Esophagus muscularis mucosa (tissue), 4 donors: Measurements from ENCODE around the gene CCDC91. TPM values are rescaled to one million over a fixed set of nuclear protein-coding genes. Genes with fewer than 3 reads are reported as not detected.

Source experiments
- DNase-seq: peaks from one replicate; pipeline ENCODE4 v3.0.0-alpha.2; 2017; ENCODE audit errors: extremely low spot score
- H3K27ac ChIP-seq, 4 donors: fragments of 200-600 bp; sonication (generic); replicated peaks in 1 of 4; 1 replicate in 3 of 4; 2 replicates in 1 of 4; pipeline ENCODE4 v1.5.1; 2016 to 2019; ENCODE audit warnings: mild to moderate bottlenecking in 1 of 4
- H3K27me3 ChIP-seq, 4 donors: fragments of 200-600 bp; sonication (generic); one replicate each; pipeline versions ENCODE4 v1.5.1 to v1.6.0; 2016 to 2019
- H3K36me3 ChIP-seq, 4 donors: fragments of 200-600 bp; sonication (generic); one replicate each; pipeline ENCODE4 v1.5.1; 2016 to 2019
- H3K4me1 ChIP-seq, 4 donors: fragments of 200-600 bp; sonication (generic); one replicate each; pipeline ENCODE4 v1.5.1; 2016 to 2019
- H3K4me3 ChIP-seq, 4 donors: fragments of 200-600 bp; sonication (generic); 1 replicate in 2 of 4; 2 replicates in 2 of 4; pipeline ENCODE4 v1.5.1; 2016 to 2019; ENCODE audit warnings: mild to moderate bottlenecking in 4 of 4, moderate library complexity in 1 of 4
- H3K9me3 ChIP-seq, 4 donors: fragments of 200-600 bp; sonication (generic); 1 replicate in 3 of 4; 2 replicates in 1 of 4; pipeline ENCODE4 v1.5.1; 2016 to 2019
- EP300 ChIP-seq: sonication (generic); formaldehyde crosslinking; IDR thresholded peaks from one replicate; pipeline ENCODE4 v1.6.1; 2017; ENCODE audit warnings: antibody characterized with exemption
- POLR2A ChIP-seq: fragments of 450-650 bp; IDR thresholded peaks from one replicate; pipeline ENCODE4 v1.6.1; 2017; ENCODE audit warnings: antibody characterized with exemption, moderate library complexity, mild to moderate bottlenecking, low read depth
- POLR2AphosphoS5 ChIP-seq, 2 donors: sonication (generic); formaldehyde crosslinking; IDR thresholded peaks; one replicate each; pipeline ENCODE4 v1.6.1; 2017; ENCODE audit warnings: antibody characterized with exemption in 2 of 2
- WGBS: methylation state at CpG from one replicate; pipeline ENCODE4 v1.1.5; 2018; 5-methylcytosine and 5-hydroxymethylcytosine counted together
- intact Hi-C: fragments of 100-400 bp; cut with DNase I; formaldehyde crosslinking; loops from one replicate; pipeline ENCODE4 v1.15.1; 2023
- total RNA-seq, 4 donors: library from RNA; depleted of rRNA; stranded (reverse); fragments of >200 nt; gene quantifications; one replicate each; pipeline versions ENCODE4 v1.1.0 to v1.2.1, GENCODE V29; 2016
- TF ChIP-seq, protein P1 (sequence below), 3 experiments: fragments of 200-600 bp in 2 of 3; fragments of 450-650 bp in 1 of 3; sonication (generic) in 2 of 3; IDR thresholded peaks; one replicate each; pipeline ENCODE4 v1.5.1; 2017 to 2019; ENCODE audit warnings: antibody characterized with exemption in 3 of 3, mild to moderate bottlenecking in 2 of 3, moderate library complexity in 1 of 3

Gene CCDC91
- total RNA-seq, 4 donors from 2014 or later = 51.1 to 76.4 (median 59.0) TPM

DNA sequence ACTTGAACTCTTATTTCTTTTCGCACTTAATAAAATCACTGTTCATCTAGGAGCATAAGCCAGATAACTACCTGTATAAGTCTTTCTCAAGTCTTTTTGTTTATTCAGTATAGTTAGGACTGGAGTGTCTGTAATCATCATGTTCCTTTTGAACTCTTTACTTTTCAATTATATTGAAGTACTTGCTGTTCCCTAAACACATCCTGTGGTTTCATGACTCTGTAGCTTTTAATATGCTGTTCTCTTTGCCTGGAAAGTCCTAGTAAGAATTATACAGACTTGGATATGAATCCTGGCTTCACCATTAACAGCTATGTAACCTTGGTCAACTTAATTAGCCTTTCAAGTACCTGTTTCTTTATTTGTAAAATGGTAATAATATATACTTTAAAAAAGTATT is 88.2 kb downstream of the CCDC91 start:
- H3K9me3 ChIP-seq = no peaks in the 10 kb centered on the region
- H3K4me1 ChIP-seq = peaks cover 0 to 5% (median 0%) of the 10 kb centered on the region in 4 donors
- H3K27ac ChIP-seq = no peak overlapping the region
- no peaks in the 10 kb centered on the region for H3K36me3 ChIP-seq
- 97% methylated on average over 1 of the region's 1 CpG for WGBS
- H3K27me3 ChIP-seq = no peaks in the 10 kb centered on the region
- no peak for DNase-seq
- intact Hi-C loops = no loop called here
- no peak for TF ChIP-seq POLR2A
- TF ChIP-seq, protein P1, sequence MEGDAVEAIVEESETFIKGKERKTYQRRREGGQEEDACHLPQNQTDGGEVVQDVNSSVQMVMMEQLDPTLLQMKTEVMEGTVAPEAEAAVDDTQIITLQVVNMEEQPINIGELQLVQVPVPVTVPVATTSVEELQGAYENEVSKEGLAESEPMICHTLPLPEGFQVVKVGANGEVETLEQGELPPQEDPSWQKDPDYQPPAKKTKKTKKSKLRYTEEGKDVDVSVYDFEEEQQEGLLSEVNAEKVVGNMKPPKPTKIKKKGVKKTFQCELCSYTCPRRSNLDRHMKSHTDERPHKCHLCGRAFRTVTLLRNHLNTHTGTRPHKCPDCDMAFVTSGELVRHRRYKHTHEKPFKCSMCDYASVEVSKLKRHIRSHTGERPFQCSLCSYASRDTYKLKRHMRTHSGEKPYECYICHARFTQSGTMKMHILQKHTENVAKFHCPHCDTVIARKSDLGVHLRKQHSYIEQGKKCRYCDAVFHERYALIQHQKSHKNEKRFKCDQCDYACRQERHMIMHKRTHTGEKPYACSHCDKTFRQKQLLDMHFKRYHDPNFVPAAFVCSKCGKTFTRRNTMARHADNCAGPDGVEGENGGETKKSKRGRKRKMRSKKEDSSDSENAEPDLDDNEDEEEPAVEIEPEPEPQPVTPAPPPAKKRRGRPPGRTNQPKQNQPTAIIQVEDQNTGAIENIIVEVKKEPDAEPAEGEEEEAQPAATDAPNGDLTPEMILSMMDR (IDR thresholded peaks at IDR 0.05) = no peak
- no peak for TF ChIP-seq EP300
- TF ChIP-seq POLR2AphosphoS5 (IDR thresholded peaks at IDR 0.05) = no peak
- H3K4me3 ChIP-seq = no peak overlapping the region

DNA sequence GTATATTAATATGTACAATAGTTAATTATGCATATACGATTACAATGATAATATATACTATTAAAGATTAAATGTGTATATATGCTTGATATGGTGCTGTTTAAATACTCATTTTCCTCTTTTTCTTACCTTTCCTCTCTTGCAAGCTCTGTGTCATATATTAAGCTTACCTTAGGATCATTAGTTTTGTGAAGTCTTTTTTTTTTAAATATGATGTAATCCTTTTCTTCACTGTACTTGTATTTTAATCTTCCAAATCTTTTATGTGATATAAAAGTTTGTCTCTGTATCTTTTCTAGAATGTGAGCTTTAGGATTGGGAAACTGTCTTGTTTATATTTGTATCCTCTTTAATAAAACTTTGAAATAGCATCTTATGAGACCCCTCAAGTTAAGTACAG is 88.7 kb downstream of the CCDC91 start:
- H3K27me3 ChIP-seq = no peaks in the 10 kb centered on the region
- intact Hi-C loops = no loop called here
- TF ChIP-seq POLR2A (no peak), POLR2AphosphoS5 (IDR thresholded peaks at IDR 0.05) (no peak), EP300 (no peak)
- TF ChIP-seq, protein P1 (IDR thresholded peaks at IDR 0.05) = no peak
- H3K9me3 ChIP-seq = no peaks in the 10 kb centered on the region
- H3K4me3 ChIP-seq = no peak overlapping the region
- no peak for DNase-seq
- H3K27ac ChIP-seq = no peak overlapping the region
- peaks cover 0 to 5% (median 0%) of the 10 kb centered on the region in 4 donors for H3K4me1 ChIP-seq
- H3K36me3 ChIP-seq = no peaks in the 10 kb centered on the region
- WGBS = 96% methylated on average over 1 of the region's 1 CpG

DNA sequence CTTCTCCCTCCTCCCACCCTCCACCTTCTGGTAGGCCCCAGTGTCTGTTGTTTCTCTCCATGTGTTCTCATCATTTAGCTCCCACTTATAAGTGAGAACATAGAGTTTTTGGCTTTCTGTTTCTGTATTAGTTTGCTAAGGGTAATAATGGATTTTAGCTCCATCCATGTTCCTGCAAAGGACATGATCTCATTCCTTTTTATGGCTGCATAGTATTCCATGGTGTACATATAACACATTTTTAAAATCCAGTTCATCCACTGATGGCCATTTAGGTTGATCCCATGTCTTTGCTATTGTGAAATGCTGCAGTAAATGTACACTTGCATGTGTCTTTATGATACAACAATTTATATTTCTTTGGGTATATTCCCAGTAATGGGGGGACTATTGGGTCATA is 96.1 kb downstream of the CCDC91 start:
- H3K36me3 ChIP-seq = no peaks in the 10 kb centered on the region
- no peaks in the 10 kb centered on the region for H3K4me1 ChIP-seq
- DNase-seq = no peak
- TF ChIP-seq POLR2AphosphoS5 (IDR thresholded peaks at IDR 0.05) (no peak), POLR2A (no peak)
- TF ChIP-seq, protein P1 (IDR thresholded peaks at IDR 0.05) = no peak
- peaks cover 0 to 26% (median 20%) of the 10 kb centered on the region in 4 donors for H3K9me3 ChIP-seq
- intact Hi-C loops = no loop called here
- H3K27ac ChIP-seq = no peak overlapping the region
- H3K27me3 ChIP-seq = no peaks in the 10 kb centered on the region
- H3K4me3 ChIP-seq = no peak overlapping the region

DNA sequence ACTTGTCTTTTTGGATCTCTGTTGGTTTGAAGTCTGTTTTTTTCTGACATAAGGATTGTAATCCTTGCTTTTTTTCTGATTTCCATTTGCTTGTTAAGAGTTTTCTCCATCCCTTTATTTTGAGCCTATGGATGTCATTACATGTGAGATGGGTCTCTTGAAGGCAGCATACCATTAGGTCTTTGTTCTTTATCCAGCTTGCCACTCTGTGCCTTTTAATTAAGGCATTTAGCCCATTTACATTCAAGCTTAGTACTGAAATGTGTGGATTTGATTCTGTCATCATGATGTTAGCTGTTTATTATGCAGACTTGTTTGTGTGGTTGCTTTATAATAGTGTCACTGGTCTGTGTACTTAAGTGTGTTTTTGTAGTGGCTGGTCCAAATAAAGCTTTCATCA is 100.0 kb downstream of the CCDC91 start:
- H3K4me1 ChIP-seq = no peaks in the 10 kb centered on the region
- no peak for TF ChIP-seq EP300
- TF ChIP-seq POLR2A = no peak
- TF ChIP-seq, protein P1 (IDR thresholded peaks at IDR 0.05) = no peak
- TF ChIP-seq POLR2AphosphoS5 (IDR thresholded peaks at IDR 0.05) = no peak
- DNase-seq = no peak
- intact Hi-C loops = no loop called here
- peaks cover 0 to 30% (median 20%) of the 10 kb centered on the region in 4 donors for H3K9me3 ChIP-seq
- H3K27ac ChIP-seq = no peak overlapping the region
- H3K4me3 ChIP-seq = no peak overlapping the region
- no peaks in the 10 kb centered on the region for H3K36me3 ChIP-seq
- no peaks in the 10 kb centered on the region for H3K27me3 ChIP-seq

DNA sequence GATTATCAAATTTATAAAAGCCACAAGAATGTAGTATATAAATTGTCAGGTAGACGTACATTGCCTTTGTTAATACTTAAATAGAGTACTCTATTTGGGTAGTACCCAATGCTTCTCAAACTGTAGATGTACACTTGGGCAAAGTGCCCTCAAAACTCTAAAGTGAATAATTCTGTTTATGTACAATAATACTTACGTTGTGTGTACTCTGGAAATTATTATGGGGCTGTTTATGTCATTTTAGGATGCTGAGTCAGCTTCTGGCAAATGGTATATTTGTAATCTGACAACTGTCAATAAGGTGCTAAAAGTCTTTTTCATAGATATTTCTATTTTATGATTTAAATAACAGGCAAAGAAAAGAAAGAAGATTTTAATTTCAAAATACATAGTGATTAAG is 102.4 kb downstream of the CCDC91 start:
- WGBS = 86% methylated on average over 2 of the region's 2 CpGs
- H3K4me3 ChIP-seq = no peak overlapping the region
- H3K4me1 ChIP-seq = no peaks in the 10 kb centered on the region
- intact Hi-C loops = no loop called here
- no peak for DNase-seq
- H3K36me3 ChIP-seq = no peaks in the 10 kb centered on the region
- H3K27me3 ChIP-seq = no peaks in the 10 kb centered on the region
- H3K9me3 ChIP-seq = peaks cover 0 to 30% (median 20%) of the 10 kb centered on the region in 4 donors
- no peak overlapping the region for H3K27ac ChIP-seq
- no peak for TF ChIP-seq EP300
- TF ChIP-seq POLR2AphosphoS5 (IDR thresholded peaks at IDR 0.05) = no peak
- no peak for TF ChIP-seq POLR2A
- TF ChIP-seq, protein P1 (IDR thresholded peaks at IDR 0.05) = no peak
